ENCODE data around the gene RPL14. TPM values are rescaled to one million over a fixed set of nuclear protein-coding genes. Genes with fewer than 3 reads are reported as not detected.
A peak's percentile ranks its signal among the peaks of the same experiment; 100 is the strongest.

Gene RPL14
- total RNA-seq, 2 experiments from 2014 or later = 943 to 2,858 TPM

GRCh38 chr3:40511031-40511718 is 54.0 kb downstream of the RPL14 start:
- POLR2A ChIA-PET = interaction anchor here (0.7 kb wide), 1 partner anchor 754 kb away, joined by 3 read pairs; no protein-coding TSS in a partner anchor

GRCh38 chr3:40516201-40516600 is 59.1 kb downstream of the RPL14 start:
- Histone ChIP-seq H3K4me2 (ENCODE audit: low read length) (no peak overlapping the region), H3K79me2 (ENCODE audit: insufficient read depth, low read depth, low read length) (no peaks in the 10 kb centered on the region), H3K4me1 (ENCODE audit: insufficient read depth, low read length, poor library complexity, severe bottlenecking) (no peaks in the 10 kb centered on the region), H3K36me3 (ENCODE audit: insufficient read depth, low read length) (no peaks in the 10 kb centered on the region), H2AFZ (ENCODE audit: low read length) (no peak overlapping the region), H3K9me3 (ENCODE audit: low read length) (no peaks in the 10 kb centered on the region), H4K20me1 (ENCODE audit: insufficient read depth, low read length) (no peaks in the 10 kb centered on the region), H3K9me2 (ENCODE audit: insufficient read depth, low read length) (no peaks in the 10 kb centered on the region), H3K27ac (ENCODE audit: low read depth, low read length, poor library complexity, severe bottlenecking) (no peak overlapping the region), H3K4me3 (ENCODE audit: low read depth, low read length, poor library complexity, severe bottlenecking) (no peak overlapping the region)
- TF ChIP-seq CTCF (conservative IDR thresholded peaks at IDR 0.05; ENCODE audit: low read length) (no peak), EZH2phosphoT487 (IDR thresholded peaks at IDR 0.05; ENCODE audit: borderline replicate concordance, low read depth, low read length) (no peak)
- no peak for DNase-seq (ENCODE audit: low spot score)
- ChIA-PET POLR2A (interaction anchor here (0.5 kb wide), 1 partner anchor 45 kb away, joined by 3 read pairs; no protein-coding TSS in a partner anchor), CTCF (ENCODE audit: unreplicated experiment) (no interaction called here)
- no TSS peak for BruUV-seq (replicated peaks)
- intact Hi-C loops (cut with micrococcal nuclease; ENCODE audit: unreplicated experiment) = no loop called here

More at GRCh38 chr3:40511031-40511718, 54.0 kb downstream of the RPL14 start:
- no peak overlapping the region for H3K4me3 ChIP-seq (ENCODE audit: low read depth, low read length, poor library complexity, severe bottlenecking)
- no peak for TF ChIP-seq EZH2phosphoT487 (IDR thresholded peaks at IDR 0.05; ENCODE audit: borderline replicate concordance, low read depth, low read length)
- no peaks in the 10 kb centered on the region for H3K9me3 ChIP-seq (ENCODE audit: low read length)
- no peaks in the 10 kb centered on the region for H3K36me3 ChIP-seq (ENCODE audit: insufficient read depth, low read length)
- no TSS peak for BruUV-seq (replicated peaks)
- H4K20me1 ChIP-seq (ENCODE audit: insufficient read depth, low read length) = no peaks in the 10 kb centered on the region
- H2AFZ ChIP-seq (ENCODE audit: low read length) = no peak overlapping the region
- CTCF ChIA-PET (ENCODE audit: unreplicated experiment) = no interaction called here
- intact Hi-C loops (cut with micrococcal nuclease; ENCODE audit: unreplicated experiment) = no loop called here
- no peaks in the 10 kb centered on the region for H3K79me2 ChIP-seq (ENCODE audit: insufficient read depth, low read depth, low read length)
- H3K27ac ChIP-seq (ENCODE audit: low read depth, low read length, poor library complexity, severe bottlenecking) = no peak overlapping the region
- H3K4me2 ChIP-seq (ENCODE audit: low read length) = no peak overlapping the region
- H3K4me1 ChIP-seq (ENCODE audit: insufficient read depth, low read length, poor library complexity, severe bottlenecking) = no peaks in the 10 kb centered on the region
- no peaks in the 10 kb centered on the region for H3K9me2 ChIP-seq (ENCODE audit: insufficient read depth, low read length)
- no peak for DNase-seq (ENCODE audit: low spot score)

GRCh38 chr3:40518067-40518466 is 60.9 kb downstream of the RPL14 start:
- H3K4me2 ChIP-seq (ENCODE audit: low read length) = no peak overlapping the region
- no peaks in the 10 kb centered on the region for H3K79me2 ChIP-seq (ENCODE audit: insufficient read depth, low read depth, low read length)
- no peak overlapping the region for H3K27ac ChIP-seq (ENCODE audit: low read depth, low read length, poor library complexity, severe bottlenecking)
- ChIA-PET CTCF (ENCODE audit: unreplicated experiment) (no interaction called here), POLR2A (interaction anchor here (0.6 kb wide), 1 partner anchor 41 kb away, joined by 5 read pairs; no protein-coding TSS in a partner anchor)
- no TSS peak for BruUV-seq (replicated peaks)
- no peaks in the 10 kb centered on the region for H3K9me3 ChIP-seq (ENCODE audit: low read length)
- TF ChIP-seq CTCF (conservative IDR thresholded peaks at IDR 0.05; ENCODE audit: low read length) (no peak), EZH2phosphoT487 (IDR thresholded peaks at IDR 0.05; ENCODE audit: borderline replicate concordance, low read depth, low read length) (no peak)
- no peak for DNase-seq (ENCODE audit: low spot score)
- H3K9me2 ChIP-seq (ENCODE audit: insufficient read depth, low read length) = no peaks in the 10 kb centered on the region
- no peak overlapping the region for H3K4me3 ChIP-seq (ENCODE audit: low read depth, low read length, poor library complexity, severe bottlenecking)
- no peaks in the 10 kb centered on the region for H3K4me1 ChIP-seq (ENCODE audit: insufficient read depth, low read length, poor library complexity, severe bottlenecking)
- no peak overlapping the region for H2AFZ ChIP-seq (ENCODE audit: low read length)
- H3K36me3 ChIP-seq (ENCODE audit: insufficient read depth, low read length) = no peaks in the 10 kb centered on the region
- no peaks in the 10 kb centered on the region for H4K20me1 ChIP-seq (ENCODE audit: insufficient read depth, low read length)
- intact Hi-C loops (cut with micrococcal nuclease; ENCODE audit: unreplicated experiment) = no loop called here

Small RNA genes lying within 50 kb of the gene (small RNA-seq; reads per million reads assigned to genes)
- 293 reads per million, percentile 99 among the genes with 10 or more reads in this experiment for gene RNU5B-2P

Other genes starting within 250 kb of the RPL14 start
- 14.0 and 14.5 TPM in 2 replicates for gene EIF1B, start 147.6 kb upstream of the RPL14 start, total RNA-seq (2014; rRNA removed; shearing (Covaris generic))
- gene EIF1B, start 147.6 kb upstream of the RPL14 start, total RNA-seq (2022) = 65.0 and 71.0 TPM in 2 replicates
- not detected in 2 replicates for gene ENTPD3, start 70.2 kb upstream of the RPL14 start, total RNA-seq (2014; rRNA removed; shearing (Covaris generic))
- gene ENTPD3, start 70.2 kb upstream of the RPL14 start, total RNA-seq (2022) = not detected in 2 replicates
- 0.10 and 0.16 TPM in 2 replicates for gene ZNF619, start 19.8 kb downstream of the RPL14 start, total RNA-seq (2014; rRNA removed; shearing (Covaris generic))
- gene ZNF619, start 19.8 kb downstream of the RPL14 start, total RNA-seq (2022) = 0.80 and 1.3 TPM in 2 replicates
- gene ZNF620, start 48.7 kb downstream of the RPL14 start, total RNA-seq (2014; rRNA removed; shearing (Covaris generic)) = not detected in 2 replicates
- 0.27 and 0.65 TPM in 2 replicates for gene ZNF620, start 48.7 kb downstream of the RPL14 start, total RNA-seq (2022)
- 4.8 and 5.0 TPM in 2 replicates for gene ZNF621, start 67.6 kb downstream of the RPL14 start, total RNA-seq (2014; rRNA removed; shearing (Covaris generic))
- gene ZNF621, start 67.6 kb downstream of the RPL14 start, total RNA-seq (2022) = 19.6 and 22.0 TPM in 2 replicates

Data from OCI-LY7 (cell line).